MCF 10A (cell line): ENCODE results near the gene LRMDA. TPM values are rescaled to one million over a fixed set of nuclear protein-coding genes. Genes with fewer than 3 reads are reported as not detected.
A peak's percentile ranks its signal among the peaks of the same experiment; 100 is the strongest.

Experiments used
- BruUV-seq: library from RNA; stranded (reverse); fragments of 400-500 nt; replicated peaks from 2 replicates; lab custom pipeline; 2021; lab: Mats Ljungman, UMichigan
- CTCF ChIA-PET: fragments of 300-600 bp; sonication (Branson Sonifier 250); formaldehyde crosslinking; extraction: SDS; loops from one replicate; lab custom pipeline; 2021; ENCODE audit warnings: antibody characterized with exemption, inconsistent platforms; lab: Yijun Ruan, JAX
- POLR2A ChIA-PET: fragments of 300-600, 350-650 bp; sonication (Branson Sonifier 250); formaldehyde crosslinking; extraction: SDS; loops from one replicate; lab custom pipeline; 2020; ENCODE audit warnings: antibody characterized with exemption, inconsistent platforms; lab: Yijun Ruan, JAX
- DNase-seq: peaks from one replicate; pipeline ENCODE4 v3.0.0-alpha.2; 2018; ENCODE audit not compliant: unreplicated experiment
- H3K27ac Mint-ChIP-seq: one replicate; pipeline ENCODE4 v1.8.0; 2022; ENCODE audit warnings: mild to moderate bottlenecking, low read depth, mixed read lengths; ENCODE audit not compliant: unreplicated experiment
- H3K27me3 Mint-ChIP-seq: one replicate; pipeline ENCODE4 v1.8.0; 2022; ENCODE audit warnings: mixed read lengths; ENCODE audit not compliant: insufficient read depth, unreplicated experiment
- H3K36me3 Mint-ChIP-seq: one replicate; pipeline ENCODE4 v1.8.0; 2022; ENCODE audit warnings: mild to moderate bottlenecking, moderate library complexity, mixed read lengths; ENCODE audit not compliant: insufficient read depth, unreplicated experiment
- H3K4me1 Mint-ChIP-seq: one replicate; pipeline ENCODE4 v1.8.0; 2022; ENCODE audit warnings: mixed read lengths; ENCODE audit not compliant: insufficient read depth, unreplicated experiment
- H3K4me3 Mint-ChIP-seq: one replicate; pipeline ENCODE4 v1.8.0; 2022; ENCODE audit warnings: mild to moderate bottlenecking, moderate library complexity, mixed read lengths; ENCODE audit not compliant: unreplicated experiment
- H3K9me3 Mint-ChIP-seq: one replicate; pipeline ENCODE4 v1.8.0; 2022; ENCODE audit warnings: mixed read lengths; ENCODE audit not compliant: unreplicated experiment
- intact Hi-C: fragments of 100-400 bp; cut with micrococcal nuclease; formaldehyde crosslinking; loops from 2 replicates; pipeline ENCODE4 v1.14.1; 2022
- total RNA-seq: library from RNA; stranded (reverse); gene quantifications from 2 replicates; pipeline ENCODE4 v1.2.3, GENCODE V29; 2022
- TF ChIP-seq, protein P1 (sequence below): fragments of 200-600 bp; IDR thresholded peaks from one replicate; pipeline ENCODE4 v1.8.0; 2022; ENCODE audit warnings: antibody characterized with exemption, mild to moderate bottlenecking; ENCODE audit not compliant: unreplicated experiment

LRMDA gene
- total RNA-seq, 1 experiment from 2014 or later, result not detected

DNA sequence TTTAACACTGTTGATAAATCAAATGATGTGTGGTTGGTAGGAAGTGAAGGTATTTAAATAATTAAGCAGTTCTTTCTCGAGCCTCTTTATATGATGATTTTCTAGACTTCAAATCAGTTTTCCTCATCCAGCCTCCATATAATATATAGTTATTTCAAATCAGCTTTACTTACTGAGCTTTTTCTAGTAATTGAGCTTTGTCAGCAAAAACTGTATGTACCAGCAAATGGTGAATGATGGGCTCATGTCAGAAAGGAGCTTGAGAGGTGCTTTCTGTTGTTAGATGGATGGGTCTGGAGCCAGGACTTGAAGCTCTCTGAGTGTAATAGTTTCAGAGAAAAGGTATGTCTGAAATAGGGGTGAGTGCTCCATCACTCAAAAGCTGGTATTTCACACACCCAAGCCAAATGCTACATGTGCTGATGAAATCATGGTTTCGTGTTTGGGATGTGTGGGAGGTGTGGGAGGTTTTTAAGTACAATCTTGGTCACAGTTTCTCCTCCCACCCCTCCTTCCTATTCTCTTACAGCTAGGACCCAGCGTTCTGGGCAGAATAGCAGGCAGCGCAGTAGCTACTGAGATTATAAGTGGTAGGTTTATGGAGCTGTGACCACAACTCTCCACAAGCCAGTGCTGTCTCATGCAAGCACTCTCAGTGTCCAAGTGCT is 55.8 kb downstream of the LRMDA start:
- Mint-ChIP-seq H3K9me3 (no peaks in the 10 kb centered on the region), H3K27me3 (no peaks in the 10 kb centered on the region), H3K27ac (no peak overlapping the region), H3K4me3 (no peak overlapping the region), H3K4me1 (peaks cover 6% of the 10 kb centered on the region), H3K36me3 (no peaks in the 10 kb centered on the region)
- ChIA-PET POLR2A (interaction anchor here (0.6 to 1.2 kb wide), 5 partner anchors 13 to 1677 kb away, joined by 3 read pairs; no protein-coding TSS in a partner anchor), CTCF (interaction anchor here (0.5 to 0.8 kb wide), 2 partner anchors 9 to 10 kb away, joined by 3 read pairs; no protein-coding TSS in a partner anchor)
- TF ChIP-seq, protein P1, sequence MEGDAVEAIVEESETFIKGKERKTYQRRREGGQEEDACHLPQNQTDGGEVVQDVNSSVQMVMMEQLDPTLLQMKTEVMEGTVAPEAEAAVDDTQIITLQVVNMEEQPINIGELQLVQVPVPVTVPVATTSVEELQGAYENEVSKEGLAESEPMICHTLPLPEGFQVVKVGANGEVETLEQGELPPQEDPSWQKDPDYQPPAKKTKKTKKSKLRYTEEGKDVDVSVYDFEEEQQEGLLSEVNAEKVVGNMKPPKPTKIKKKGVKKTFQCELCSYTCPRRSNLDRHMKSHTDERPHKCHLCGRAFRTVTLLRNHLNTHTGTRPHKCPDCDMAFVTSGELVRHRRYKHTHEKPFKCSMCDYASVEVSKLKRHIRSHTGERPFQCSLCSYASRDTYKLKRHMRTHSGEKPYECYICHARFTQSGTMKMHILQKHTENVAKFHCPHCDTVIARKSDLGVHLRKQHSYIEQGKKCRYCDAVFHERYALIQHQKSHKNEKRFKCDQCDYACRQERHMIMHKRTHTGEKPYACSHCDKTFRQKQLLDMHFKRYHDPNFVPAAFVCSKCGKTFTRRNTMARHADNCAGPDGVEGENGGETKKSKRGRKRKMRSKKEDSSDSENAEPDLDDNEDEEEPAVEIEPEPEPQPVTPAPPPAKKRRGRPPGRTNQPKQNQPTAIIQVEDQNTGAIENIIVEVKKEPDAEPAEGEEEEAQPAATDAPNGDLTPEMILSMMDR, result no peak
- no TSS peak for BruUV-seq
- DNase-seq, result peak; percentile 19
- intact Hi-C loops, result no loop called here

DNA sequence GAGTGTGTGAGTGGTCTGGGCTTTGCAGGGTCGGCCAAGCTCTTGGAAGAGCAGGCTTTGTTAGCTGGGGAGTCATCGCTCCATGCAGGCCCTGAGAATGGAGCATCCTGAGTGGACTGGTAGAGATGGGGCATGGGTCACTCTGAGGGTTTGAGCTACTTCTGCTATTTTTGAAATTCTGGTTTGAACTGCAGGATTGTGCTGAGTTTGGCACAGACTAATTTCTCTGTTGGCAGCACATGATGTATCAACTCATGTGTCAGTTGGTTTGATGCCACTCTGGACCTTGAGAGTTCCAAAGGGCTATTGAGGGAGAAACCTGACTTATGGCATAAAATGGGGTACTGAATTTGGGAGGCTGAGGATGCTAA is 56.3 kb downstream of the LRMDA start:
- Mint-ChIP-seq H3K4me1 (peaks cover 6% of the 10 kb centered on the region), H3K27me3 (no peaks in the 10 kb centered on the region), H3K36me3 (no peaks in the 10 kb centered on the region), H3K27ac (no peak overlapping the region), H3K4me3 (no peak overlapping the region), H3K9me3 (no peaks in the 10 kb centered on the region)
- POLR2A ChIA-PET, result interaction anchor here (0.6 to 1.2 kb wide), 3 partner anchors 16 to 1676 kb away, joined by 3 to 4 read pairs (median 3); no protein-coding TSS in a partner anchor
- intact Hi-C loops, result no loop called here
- CTCF ChIA-PET, result interaction anchor here (0.5 kb wide), 1 partner anchor 10 kb away, joined by 3 read pairs; no protein-coding TSS in a partner anchor
- BruUV-seq, result no TSS peak
- TF ChIP-seq, protein P1, result no peak
- no peak for DNase-seq

DNA sequence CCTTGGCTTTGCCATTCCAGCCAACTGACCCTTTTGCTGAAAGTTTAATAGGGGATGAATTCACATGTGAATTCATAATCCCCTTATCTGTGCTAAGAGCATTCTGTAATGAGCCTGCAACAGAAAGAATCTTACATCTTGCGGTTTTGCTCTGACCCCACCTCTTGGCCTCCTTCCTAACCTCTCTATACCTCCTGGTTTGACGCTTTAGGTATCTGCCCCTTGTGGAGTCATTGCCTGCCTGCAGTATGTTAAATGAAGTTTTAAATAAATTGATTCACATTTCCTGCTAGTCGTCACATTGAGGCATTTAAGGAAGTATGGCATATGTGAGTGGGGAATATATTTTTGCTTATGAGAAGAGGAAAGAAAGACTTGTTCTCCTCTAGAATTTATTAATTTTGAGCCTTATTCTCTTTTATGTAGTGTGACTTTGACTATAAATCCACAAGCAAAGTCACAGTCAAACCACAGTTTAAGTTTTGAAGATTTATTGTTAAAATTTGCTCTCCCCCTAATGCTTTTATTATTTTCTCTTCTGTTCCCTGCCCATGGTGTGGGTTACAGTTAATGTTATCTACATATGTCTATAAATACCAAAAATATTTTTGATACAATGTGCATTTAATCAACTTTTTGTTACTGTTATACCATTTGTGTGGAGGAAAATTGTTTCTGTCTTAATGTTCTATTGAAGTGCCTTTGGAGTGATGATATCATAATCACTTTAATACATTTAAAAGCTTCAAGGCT is 60.9 kb downstream of the LRMDA start:
- Mint-ChIP-seq H3K4me3 (no peak overlapping the region), H3K27ac (no peak overlapping the region), H3K27me3 (no peaks in the 10 kb centered on the region), H3K9me3 (no peaks in the 10 kb centered on the region), H3K4me1 (peaks cover 4% of the 10 kb centered on the region), H3K36me3 (no peaks in the 10 kb centered on the region)
- DNase-seq, result no peak
- ChIA-PET CTCF (no interaction called here), POLR2A (interaction anchor here (0.7 kb wide), 1 partner anchor 34 kb away, joined by 3 read pairs; no protein-coding TSS in a partner anchor)
- TF ChIP-seq, protein P1, result no peak
- no TSS peak for BruUV-seq
- intact Hi-C loops, result no loop called here

DNA sequence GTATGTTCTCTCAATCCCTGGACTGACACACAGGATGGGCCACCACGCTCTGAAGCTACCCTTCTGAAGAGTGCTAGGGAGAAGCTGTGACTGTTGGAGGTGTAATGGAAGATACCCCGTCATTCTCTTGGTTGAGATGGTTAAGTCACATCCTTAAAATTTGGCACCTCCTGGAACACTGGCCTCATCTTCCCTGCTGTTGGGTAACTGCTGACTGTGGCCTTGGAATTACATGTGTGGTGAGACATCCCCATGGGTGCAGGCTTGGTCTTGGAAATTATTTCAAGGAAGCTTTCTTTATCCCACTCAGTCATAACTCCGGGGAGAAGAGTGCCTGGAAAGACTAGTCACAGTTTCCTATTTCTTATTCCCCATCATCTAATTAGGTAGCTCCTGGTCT is 62.0 kb downstream of the LRMDA start:
- Mint-ChIP-seq H3K36me3 (no peaks in the 10 kb centered on the region), H3K27me3 (no peaks in the 10 kb centered on the region), H3K4me3 (no peak overlapping the region), H3K27ac (no peak overlapping the region), H3K9me3 (no peaks in the 10 kb centered on the region), H3K4me1 (peaks cover 3% of the 10 kb centered on the region)
- DNase-seq, result no peak
- POLR2A ChIA-PET, result interaction anchor here (0.7 kb wide), 1 partner anchor 36 kb away, joined by 3 read pairs; no protein-coding TSS in a partner anchor
- no TSS peak for BruUV-seq
- CTCF ChIA-PET, result interaction anchor here (0.5 to 0.6 kb wide), 3 partner anchors 591 to 1528 kb away, joined by 3 to 6 read pairs (median 3); no protein-coding TSS in a partner anchor
- TF ChIP-seq, protein P1, result no peak
- intact Hi-C loops, result no loop called here
